GM19099 (cell line): Measurements from ENCODE around the gene STON2.

Source experiments
- POLR2A ChIP-seq: IDR thresholded peaks from 3 replicates; pipeline ENCODE4 v1.6.1; 2011; ENCODE audit warnings: low read depth; ENCODE audit not compliant: insufficient read length; ENCODE audit errors: extremely low read depth

The STON2 gene

DNA sequence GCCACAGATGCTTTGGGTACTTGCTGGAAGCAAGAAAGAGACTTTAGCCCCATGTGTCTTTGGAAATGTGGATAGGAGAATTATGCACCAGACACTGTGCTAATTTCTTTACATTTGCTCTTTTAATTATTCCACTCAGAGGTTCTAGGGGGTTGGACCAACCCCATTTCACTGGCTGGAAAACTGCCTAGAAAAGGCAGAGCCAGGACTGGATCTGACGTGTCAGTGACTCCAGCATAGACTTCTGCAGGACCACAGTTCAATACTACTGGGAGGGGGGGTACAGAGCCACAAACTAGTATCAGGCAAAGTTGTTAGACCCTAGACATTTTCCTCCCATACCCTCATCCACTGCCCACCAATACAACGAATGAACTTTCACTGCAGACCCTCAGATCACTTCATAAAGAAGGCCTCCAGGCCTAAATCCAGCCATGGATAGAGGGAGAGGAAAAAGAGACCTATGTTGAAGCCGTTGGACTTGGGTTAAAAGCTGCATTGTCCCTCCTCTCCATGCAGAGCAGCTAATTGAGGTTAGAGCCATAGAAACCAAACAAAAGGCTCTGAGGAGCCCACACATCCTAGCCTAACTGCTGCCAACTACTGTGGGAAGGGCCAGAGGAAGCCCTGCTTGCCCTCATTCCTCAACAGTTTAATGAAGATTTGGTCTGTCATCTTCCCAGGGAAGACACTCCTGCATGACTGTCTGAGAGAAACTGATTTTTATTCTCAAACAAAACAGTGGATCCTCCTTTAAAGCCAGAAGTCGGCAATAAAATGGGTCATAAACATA is 68.7 kb downstream of the STON2 start:
- TF ChIP-seq POLR2A: no peak

- TF ChIP-seq POLR2A: no peak
Observed at GRCh38 chr14:81330619-81331122, 69.5 kb downstream of the STON2 start.

DNA sequence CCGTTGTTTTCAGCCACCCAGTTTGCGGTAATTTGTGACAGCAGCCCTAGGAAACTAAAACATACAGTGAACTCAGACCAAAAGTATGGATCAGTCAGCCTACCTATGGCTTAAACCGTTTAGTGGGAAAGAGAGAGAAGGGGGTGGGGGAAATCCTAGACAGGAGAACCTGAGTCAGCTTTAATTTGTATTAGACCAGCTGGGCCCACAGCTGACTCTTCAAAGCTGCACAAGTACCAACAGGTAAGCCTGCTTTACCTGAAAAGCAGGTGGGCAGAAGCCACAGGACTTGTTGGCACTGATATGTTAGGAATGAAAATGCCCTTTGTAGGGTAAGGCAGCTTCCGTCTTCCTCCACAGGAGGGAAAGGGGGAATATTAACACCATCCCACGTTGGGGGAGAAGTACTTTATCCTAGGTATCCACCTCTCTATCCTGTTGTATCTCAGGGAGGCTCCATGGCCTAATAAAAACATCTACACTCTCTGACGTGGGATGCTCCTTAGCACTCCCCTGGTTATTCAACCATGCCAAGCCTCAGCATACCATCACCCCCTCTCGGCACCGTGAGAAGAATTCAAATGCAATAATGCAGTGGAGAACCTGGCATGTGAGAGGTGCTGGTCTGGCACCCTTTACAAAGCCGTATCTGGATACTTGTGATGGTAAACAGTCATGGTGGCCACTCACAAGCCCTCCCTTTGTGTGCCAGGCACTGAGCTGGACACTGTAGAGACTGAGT is 70.3 kb downstream of the STON2 start:
- no peak for TF ChIP-seq POLR2A

DNA sequence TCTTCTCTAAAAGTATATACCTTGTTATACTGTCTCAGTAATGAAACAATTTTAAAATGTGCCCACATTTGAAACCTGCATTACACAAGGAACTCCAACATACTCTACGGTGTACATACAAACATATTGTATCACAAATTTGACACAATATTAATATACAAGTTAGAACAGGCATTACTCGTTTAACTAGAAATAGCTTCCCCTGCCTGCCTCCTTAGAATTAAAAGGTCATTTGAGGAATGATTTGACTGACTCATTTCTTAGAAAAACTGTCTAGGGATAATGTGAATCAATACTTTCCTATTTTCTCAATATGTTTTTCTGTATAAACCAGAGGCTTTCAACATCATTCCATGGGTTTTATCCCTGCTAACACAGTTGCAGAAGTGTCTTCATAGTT is 73.7 kb downstream of the STON2 start:
- no peak for TF ChIP-seq POLR2A

- no peak for TF ChIP-seq POLR2A
Observed at GRCh38 chr14:81324011-81324410, 76.1 kb downstream of the STON2 start.

GRCh38 chr14:81323093-81323492 is 77.0 kb downstream of the STON2 start:
- no peak for TF ChIP-seq POLR2A

GRCh38 chr14:81319946-81320345 is 80.2 kb downstream of the STON2 start:
- TF ChIP-seq POLR2A: no peak

- TF ChIP-seq POLR2A: no peak
Observed at GRCh38 chr14:81319314-81319713, 80.8 kb downstream of the STON2 start.

DNA sequence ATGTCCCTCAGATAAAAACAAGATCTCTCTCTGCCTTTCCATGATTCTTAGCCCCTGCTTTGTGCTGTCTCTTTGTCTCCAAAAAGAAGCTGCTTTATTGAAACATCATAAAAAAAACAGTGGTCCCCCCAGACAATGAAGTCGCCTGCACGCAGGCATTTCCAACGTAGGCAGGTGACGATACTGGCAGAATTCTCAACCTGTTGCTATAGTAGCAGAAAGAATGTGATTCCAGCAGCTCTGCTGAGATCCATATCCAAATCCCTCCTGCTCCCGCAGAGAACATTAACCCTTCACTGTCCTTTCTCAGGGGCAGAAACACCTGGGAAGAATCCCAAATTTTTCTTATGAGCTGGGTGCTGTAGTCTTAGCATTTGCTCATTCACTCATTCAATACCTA is 84.8 kb downstream of the STON2 start:
- TF ChIP-seq POLR2A: no peak

DNA sequence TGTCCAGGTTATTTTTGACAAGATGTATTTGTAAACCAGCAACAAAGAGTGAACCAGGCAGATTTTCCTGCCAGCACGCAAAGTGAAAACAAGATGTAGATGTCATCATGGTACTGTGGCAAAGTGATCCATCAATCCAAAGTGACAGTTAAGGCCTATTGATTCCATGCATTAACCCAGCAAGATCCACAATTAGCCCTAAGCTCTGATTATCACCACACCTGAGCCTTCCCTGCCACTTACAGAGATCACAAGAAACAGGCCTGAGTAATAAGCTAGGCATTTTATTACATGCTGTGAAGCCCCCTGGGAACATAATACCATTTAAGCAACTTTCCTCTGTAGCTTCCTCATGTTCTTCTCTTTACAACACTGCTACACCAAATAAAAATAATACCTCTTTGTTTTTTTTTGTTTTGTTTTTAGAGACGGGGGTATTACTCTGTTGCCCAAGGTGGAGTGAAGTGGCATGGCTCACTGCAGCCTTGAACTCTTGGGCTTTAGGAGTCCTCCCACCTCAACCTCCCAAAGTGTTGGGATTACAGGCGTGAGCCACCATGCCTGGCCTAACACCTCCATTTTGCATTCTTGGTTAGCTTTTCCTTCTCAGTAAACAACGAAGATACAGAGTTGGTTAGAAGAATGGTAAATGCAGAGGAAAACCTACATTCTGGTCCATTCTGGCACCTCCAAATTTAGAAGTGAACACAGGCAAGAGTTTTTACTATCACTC is 85.5 kb downstream of the STON2 start:
- no peak for TF ChIP-seq POLR2A

DNA sequence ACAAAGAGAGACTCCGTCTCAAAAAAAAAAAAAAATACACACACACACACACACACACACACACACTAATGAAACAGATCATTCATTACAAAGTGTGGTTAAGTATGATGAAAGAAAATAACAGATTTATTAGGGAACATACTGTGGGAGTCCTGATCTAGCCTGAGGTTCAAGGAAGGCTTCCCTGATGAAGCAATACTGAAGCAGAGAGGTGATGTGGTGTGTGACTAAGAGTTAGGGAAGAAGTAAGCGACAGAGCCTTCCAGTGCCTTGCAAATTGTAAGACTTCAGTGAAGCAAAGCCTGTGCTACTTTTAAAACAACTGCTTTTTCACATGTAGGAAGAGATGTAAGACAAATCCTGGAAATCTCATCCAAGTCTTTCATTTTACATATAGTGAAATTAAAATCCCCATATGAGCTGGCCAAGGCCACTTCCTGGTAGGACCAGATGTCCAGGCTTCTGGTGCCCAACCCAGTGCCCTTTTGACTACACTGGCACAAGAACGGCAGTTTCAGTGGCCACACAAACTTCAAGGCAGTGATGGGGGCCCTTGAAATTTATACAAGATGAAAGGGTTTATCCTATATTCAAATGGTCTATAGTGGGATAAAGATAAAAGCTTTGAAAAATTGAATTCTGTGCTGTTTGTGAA is 86.2 kb downstream of the STON2 start:
- TF ChIP-seq POLR2A: no peak

DNA sequence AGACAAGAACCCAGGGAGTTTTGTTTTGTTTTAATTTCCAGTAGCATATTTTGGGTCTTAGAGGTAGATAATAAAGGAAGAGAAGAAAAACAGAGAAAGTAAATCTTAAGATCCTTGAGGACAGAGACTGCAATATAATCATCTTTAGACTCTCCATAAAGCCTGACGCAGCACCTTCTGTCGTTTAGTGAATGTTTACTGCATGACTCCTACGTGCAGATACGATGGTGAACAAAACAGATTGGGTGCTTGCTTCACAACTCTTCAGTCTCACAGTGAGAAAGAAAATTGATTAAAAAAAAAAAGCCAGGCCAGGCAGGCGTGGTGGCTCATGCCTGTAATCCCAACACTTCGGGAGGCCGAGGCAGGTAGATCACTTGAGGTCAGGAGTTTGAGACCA is 86.9 kb downstream of the STON2 start:
- no peak for TF ChIP-seq POLR2A

DNA sequence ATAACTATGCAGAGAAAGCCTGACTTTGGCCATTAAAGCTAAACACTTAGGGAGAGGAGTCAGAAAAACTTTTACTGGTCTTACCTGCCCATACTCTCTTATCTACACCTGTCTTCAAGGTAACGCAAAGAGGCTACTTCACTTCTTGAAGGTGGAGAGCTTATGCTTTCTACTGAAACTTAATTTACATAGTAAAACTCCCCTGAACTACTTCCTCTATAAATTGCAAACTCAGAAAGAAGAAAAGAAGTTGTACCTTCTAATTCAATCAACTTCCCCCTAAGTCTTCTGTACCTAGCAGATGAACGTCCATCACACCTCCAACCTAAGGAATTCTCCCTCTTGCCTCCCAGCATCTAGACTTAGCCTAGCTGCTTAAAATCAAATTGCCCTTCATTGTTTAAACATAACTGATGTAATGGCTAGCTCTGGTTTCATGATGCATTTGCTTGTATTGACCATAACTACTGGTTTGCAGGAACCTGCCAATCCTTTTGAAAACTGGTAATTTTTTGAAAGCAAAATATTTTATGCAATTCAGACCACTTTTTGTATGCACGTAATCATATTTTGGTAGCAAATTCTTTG is 87.7 kb downstream of the STON2 start:
- no peak for TF ChIP-seq POLR2A

- TF ChIP-seq POLR2A: no peak
Observed at GRCh38 chr14:81311778-81312177, 88.3 kb downstream of the STON2 start.

GRCh38 chr14:81311141-81311540 is 89.0 kb downstream of the STON2 start:
- TF ChIP-seq POLR2A: no peak

- TF ChIP-seq POLR2A: no peak
Observed at GRCh38 chr14:81310606-81311005, 89.5 kb downstream of the STON2 start.
